ENCODE measurements around the gene SMIM14.

DNA sequence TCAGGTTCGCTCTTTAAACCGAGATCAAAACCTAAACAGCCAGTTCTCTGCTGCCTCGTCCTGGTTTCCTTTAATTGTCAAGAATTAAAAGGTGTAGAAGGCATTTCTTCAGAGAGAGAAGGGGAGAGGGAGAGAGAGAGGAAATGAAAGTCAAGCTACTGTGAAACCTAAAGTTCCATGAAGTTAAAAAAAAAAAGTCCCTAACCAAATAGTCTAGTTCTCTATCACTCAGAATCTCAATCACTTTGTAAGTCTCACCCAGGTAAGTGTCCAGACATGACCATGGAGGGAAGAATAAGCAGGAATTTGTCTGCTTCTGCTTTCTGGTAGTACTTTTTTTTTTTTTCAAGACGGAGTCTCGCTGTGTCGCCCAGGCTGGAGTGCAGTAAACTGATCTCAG is 18.8 kb upstream of the SMIM14 start:
- no peak for TF ChIP-seq POLR2A (IDR thresholded peaks at IDR 0.05)
- TF ChIP-seq, protein P1, sequence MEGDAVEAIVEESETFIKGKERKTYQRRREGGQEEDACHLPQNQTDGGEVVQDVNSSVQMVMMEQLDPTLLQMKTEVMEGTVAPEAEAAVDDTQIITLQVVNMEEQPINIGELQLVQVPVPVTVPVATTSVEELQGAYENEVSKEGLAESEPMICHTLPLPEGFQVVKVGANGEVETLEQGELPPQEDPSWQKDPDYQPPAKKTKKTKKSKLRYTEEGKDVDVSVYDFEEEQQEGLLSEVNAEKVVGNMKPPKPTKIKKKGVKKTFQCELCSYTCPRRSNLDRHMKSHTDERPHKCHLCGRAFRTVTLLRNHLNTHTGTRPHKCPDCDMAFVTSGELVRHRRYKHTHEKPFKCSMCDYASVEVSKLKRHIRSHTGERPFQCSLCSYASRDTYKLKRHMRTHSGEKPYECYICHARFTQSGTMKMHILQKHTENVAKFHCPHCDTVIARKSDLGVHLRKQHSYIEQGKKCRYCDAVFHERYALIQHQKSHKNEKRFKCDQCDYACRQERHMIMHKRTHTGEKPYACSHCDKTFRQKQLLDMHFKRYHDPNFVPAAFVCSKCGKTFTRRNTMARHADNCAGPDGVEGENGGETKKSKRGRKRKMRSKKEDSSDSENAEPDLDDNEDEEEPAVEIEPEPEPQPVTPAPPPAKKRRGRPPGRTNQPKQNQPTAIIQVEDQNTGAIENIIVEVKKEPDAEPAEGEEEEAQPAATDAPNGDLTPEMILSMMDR (IDR thresholded peaks at IDR 0.05), result no peak

Measured in lower leg skin (tissue), 3 donors.